GM23338 (cell line): ENCODE data around the gene KRTAP4-9. TPM values are rescaled to one million over a fixed set of nuclear protein-coding genes. Genes with fewer than 3 reads are reported as not detected.
"Not testable (repeated sequence)": the region's sequence is repeated elsewhere in the genome, so short reads cannot be mapped to it uniquely, and the experiment has no call there.

Source experiments
- ATAC-seq: fragments of 200-7000 bp; cut with Tn5 transposase; 3 replicates; pipeline ENCODE4 v1.9.1; 2020
- DNase-seq: peaks from one replicate; pipeline ENCODE4 v3.0.0-alpha.2; 2015; ENCODE audit warnings: low spot score
- H2AFZ ChIP-seq: fragments of 200-600 bp; sonication (generic); 2 replicates; pipeline ENCODE4 v1.8.0; 2016; ENCODE audit warnings: antibody characterized with exemption, mild to moderate bottlenecking, moderate library complexity
- H3F3A ChIP-seq: fragments of 200-600 bp; sonication (generic); replicated peaks from 2 replicates; pipeline ENCODE4 v1.8.0; 2017; ENCODE audit warnings: antibody characterized with exemption, mixed run types, low read depth
- H3K27ac ChIP-seq: fragments of 200-600 bp; sonication (generic); 2 replicates; pipeline ENCODE4 v1.6.1; 2016; ENCODE audit warnings: low read depth
- H3K27me3 ChIP-seq: fragments of 200-600 bp; sonication (generic); 2 replicates; pipeline ENCODE4 v1.8.0; 2016; ENCODE audit warnings: mild to moderate bottlenecking, mixed run types, moderate library complexity; ENCODE audit not compliant: insufficient read depth
- H3K36me3 ChIP-seq: fragments of 200-600 bp; sonication (generic); 2 replicates; pipeline ENCODE4 v1.8.0; 2016; ENCODE audit warnings: mild to moderate bottlenecking; ENCODE audit not compliant: insufficient read depth
- H3K4me1 ChIP-seq: fragments of 200-600 bp; sonication (generic); 2 replicates; pipeline ENCODE4 v1.8.0; 2016; ENCODE audit warnings: mild to moderate bottlenecking, moderate library complexity; ENCODE audit not compliant: insufficient read depth
- H3K4me2 ChIP-seq: fragments of 200-600 bp; sonication (generic); 2 replicates; pipeline ENCODE4 v1.7.1; 2017; ENCODE audit warnings: mixed run types
- H3K4me3 ChIP-seq: fragments of 200-600 bp; sonication (generic); 2 replicates; pipeline ENCODE4 v1.6.1; 2016; ENCODE audit warnings: mixed run types
- H3K79me2 ChIP-seq: fragments of 200-600 bp; sonication (generic); replicated peaks from 2 replicates; pipeline ENCODE4 v1.8.0; 2017; ENCODE audit warnings: mild to moderate bottlenecking; ENCODE audit not compliant: insufficient read depth
- H3K9me2 ChIP-seq: fragments of 200-600 bp; sonication (generic); 2 replicates; pipeline ENCODE4 v1.8.0; 2017; ENCODE audit not compliant: insufficient read depth
- H4K20me1 ChIP-seq: fragments of 200-600 bp; sonication (generic); replicated peaks from 2 replicates; pipeline ENCODE4 v1.8.0; 2017; ENCODE audit warnings: mild to moderate bottlenecking; ENCODE audit not compliant: insufficient read depth
- H3K27ac Mint-ChIP-seq: 2 replicates; pipeline ENCODE4 v1.8.0; 2020; ENCODE audit warnings: inconsistent platforms, mild to moderate bottlenecking, moderate library complexity, mixed read lengths
- H3K27me3 Mint-ChIP-seq: 3 replicates; pipeline ENCODE4 v1.8.0; 2022; ENCODE audit warnings: low read depth, mild to moderate bottlenecking, moderate library complexity, mixed read lengths, inconsistent platforms; ENCODE audit not compliant: insufficient read depth, poor library complexity
- H3K36me3 Mint-ChIP-seq: 3 replicates; pipeline ENCODE4 v1.8.0; 2021; ENCODE audit warnings: low read depth, mild to moderate bottlenecking, inconsistent platforms, moderate library complexity, mixed read lengths
- H3K4me1 Mint-ChIP-seq: 3 replicates; pipeline ENCODE4 v1.8.0; 2020; ENCODE audit warnings: mild to moderate bottlenecking, inconsistent platforms, mixed read lengths
- H3K4me3 Mint-ChIP-seq: 3 replicates; pipeline ENCODE4 v1.8.0; 2021; ENCODE audit warnings: moderate library complexity, mild to moderate bottlenecking, inconsistent platforms, mixed read lengths
- H3K9me3 Mint-ChIP-seq: 3 replicates; pipeline ENCODE4 v1.8.0; 2020; ENCODE audit warnings: moderate library complexity, mild to moderate bottlenecking, inconsistent platforms, mixed read lengths
- CTCF ChIP-seq, 2 experiments: fragments of 200-600 bp in 1 of 2; sonication (generic) in 1 of 2; conservative IDR thresholded peaks; 2 replicates each; pipeline versions ENCODE4 v1.5.1 to v1.6.1; 2016 to 2017; ENCODE audit warnings: antibody characterized with exemption in 2 of 2, low read depth in 2 of 2, mild to moderate bottlenecking in 2 of 2, moderate library complexity in 1 of 2
- ETS1 ChIP-seq: IDR thresholded peaks from 2 replicates; pipeline ENCODE4 v1.6.1; 2016; ENCODE audit warnings: antibody characterized with exemption
- JUNB ChIP-seq: IDR thresholded peaks from one replicate; pipeline ENCODE4 v1.6.1; 2016; ENCODE audit warnings: antibody characterized with exemption; ENCODE audit not compliant: unreplicated experiment
- ZNF114 ChIP-seq: fragments of 250-450 bp; sonication (Bioruptor Pico); IDR thresholded peaks from 2 replicates; pipeline ENCODE4 v1.5.0; 2020; ENCODE audit warnings: mild to moderate bottlenecking, moderate library complexity
- ZNF331 ChIP-seq: fragments of 250-450 bp; sonication (Bioruptor Pico); IDR thresholded peaks from 2 replicates; pipeline ENCODE4 v1.5.0; 2020; ENCODE audit warnings: low read depth, mild to moderate bottlenecking, moderate library complexity
- polyA plus RNA-seq: library from polyadenylated mRNA; unstranded; fragments of >200 nt; fragmentation: Nextera tagmentation; extraction: Ambion mirVana; gene quantifications from 2 replicates; pipeline ENCODE4 v1.2.1, GENCODE V29; 2016
- total RNA-seq: library from RNA; depleted of rRNA; stranded (reverse); fragments of >200 nt; shearing (Covaris generic); gene quantifications from 2 replicates; pipeline ENCODE4 v1.2.3, GENCODE V29; 2014

KRTAP4-9 gene
- total and polyA plus RNA-seq, 2 experiments from 2014 or later, result not detected

GRCh38 chr17:41133880-41134735 lies 28.9 kb downstream of the KRTAP4-9 start:
- no peak overlapping the region for H3K27ac Mint-ChIP-seq

GRCh38 chr17:41139865-41140264 lies 34.7 kb downstream of the KRTAP4-9 start:
- H3K79me2 ChIP-seq, H3K36me3 ChIP-seq, H3K4me1 ChIP-seq, H3K27me3 Mint-ChIP-seq, H3K4me3 Mint-ChIP-seq, H2AFZ ChIP-seq, H3K4me2 ChIP-seq, H3K27ac Mint-ChIP-seq, H3K9me2 ChIP-seq, H3F3A ChIP-seq, H3K4me3 ChIP-seq, ATAC-seq, H3K4me1 Mint-ChIP-seq, H3K27me3 ChIP-seq, H3K27ac ChIP-seq, H4K20me1 ChIP-seq, DNase-seq: not testable (repeated sequence)
- Mint-ChIP-seq H3K9me3 (peaks cover 42% of the 10 kb centered on the region), H3K36me3 (peaks cover 28% of the 10 kb centered on the region)

More at GRCh38 chr17:41133880-41134735, 28.9 kb downstream of the KRTAP4-9 start:
- H3K4me1 Mint-ChIP-seq, result no peaks in the 10 kb centered on the region
- H4K20me1 ChIP-seq, result no peaks in the 10 kb centered on the region
- no peak overlapping the region for H3K4me3 ChIP-seq
- DNase-seq (no peak), ATAC-seq (no peak)
- H3F3A ChIP-seq, result no peaks in the 10 kb centered on the region
- no peaks in the 10 kb centered on the region for H3K9me2 ChIP-seq
- H3K27me3 Mint-ChIP-seq, result peaks cover 2% of the 10 kb centered on the region
- peaks cover 4% of the 10 kb centered on the region; the same call in 2 of the 3 replicates for H3K9me3 Mint-ChIP-seq
- H2AFZ ChIP-seq, result no peak overlapping the region
- H3K36me3 Mint-ChIP-seq, result 0 out of 3 replicates have a peak, but pooled peaks cover 2% of the 10 kb centered on the region
- no peaks in the 10 kb centered on the region for H3K36me3 ChIP-seq
- no peaks in the 10 kb centered on the region for H3K27me3 ChIP-seq
- no peak overlapping the region for H3K4me2 ChIP-seq
- H3K27ac ChIP-seq, result no peak overlapping the region
- no peaks in the 10 kb centered on the region for H3K79me2 ChIP-seq
- TF ChIP-seq ZNF114 (CRISPR knock-in tag) (no peak), JUNB (no peak), ZNF331 (CRISPR knock-in tag) (no peak), CTCF (conservative IDR thresholded peaks at IDR 0.05; ENCODE audit: low read depth in 2 of 2) (no peak)
- H3K4me1 ChIP-seq, result no peaks in the 10 kb centered on the region
- H3K4me3 Mint-ChIP-seq, result no peak overlapping the region

- Mint-ChIP-seq H3K9me3 (peaks cover 42% of the 10 kb centered on the region), H3K4me3 (no peak within 1 kb of the TSS), H3K36me3 (peaks cover 28% of the 10 kb centered on the region), H3K27me3 (no peaks in the 10 kb centered on the region), H3K4me1 (no peaks in the 10 kb centered on the region), H3K27ac (no peak within 1 kb of the TSS; the same call in 1 of the 2 replicates)
- ATAC-seq (no peak), DNase-seq (no peak)
- no peaks in the 10 kb centered on the region for H3F3A ChIP-seq
- H3K9me2 ChIP-seq, result 0 out of 2 replicates have a peak, but pooled peaks cover 3% of the 10 kb centered on the region
- H3K36me3 ChIP-seq, result no peaks in the 10 kb centered on the region; the same call in 1 of the 2 replicates
- no peaks in the 10 kb centered on the region for H3K79me2 ChIP-seq
- no peaks in the 10 kb centered on the region for H3K27me3 ChIP-seq
- no peak within 1 kb of the TSS for H3K27ac ChIP-seq
- H3K4me1 ChIP-seq, result no peaks in the 10 kb centered on the region
- no peak within 1 kb of the TSS for H2AFZ ChIP-seq
- no peak within 1 kb of the TSS for H3K4me3 ChIP-seq
- no peak within 1 kb of the TSS for H3K4me2 ChIP-seq
- no peaks in the 10 kb centered on the region for H4K20me1 ChIP-seq
- TF ChIP-seq CTCF (conservative IDR thresholded peaks at IDR 0.05; ENCODE audit: low read depth in 2 of 2) (no peak), ETS1 (no peak)
Measured at GRCh38 chr17:41140360-41141131, 35.4 kb downstream of the KRTAP4-9 start, which contains the start of gene KRTAP4-6. KRTAP4-6 (minus strand) TSS chr17:41140544; CDS start chr17:41140487, 57 bp downstream.
